Hematopoietic multipotent progenitor cell treated with erythropoietin and hydrocortisone succinate and interleukin-3 and kit ligand, for 8 days (in vitro differentiated cells): Measurements from ENCODE around the gene C19orf44.

ENCODE experiments used
- DNase-seq: peaks from one replicate; pipeline ENCODE4 v3.0.0-alpha.2; 2015

The C19orf44 gene

GRCh38 chr19:16518483-16519229 lies 22.5 kb downstream of the C19orf44 start:
- no peak for DNase-seq

GRCh38 chr19:16519230-16519687 lies 23.1 kb downstream of the C19orf44 start:
- no peak for DNase-seq

GRCh38 chr19:16520074-16520973 lies 24.1 kb downstream of the C19orf44 start:
- no peak for DNase-seq

DNA sequence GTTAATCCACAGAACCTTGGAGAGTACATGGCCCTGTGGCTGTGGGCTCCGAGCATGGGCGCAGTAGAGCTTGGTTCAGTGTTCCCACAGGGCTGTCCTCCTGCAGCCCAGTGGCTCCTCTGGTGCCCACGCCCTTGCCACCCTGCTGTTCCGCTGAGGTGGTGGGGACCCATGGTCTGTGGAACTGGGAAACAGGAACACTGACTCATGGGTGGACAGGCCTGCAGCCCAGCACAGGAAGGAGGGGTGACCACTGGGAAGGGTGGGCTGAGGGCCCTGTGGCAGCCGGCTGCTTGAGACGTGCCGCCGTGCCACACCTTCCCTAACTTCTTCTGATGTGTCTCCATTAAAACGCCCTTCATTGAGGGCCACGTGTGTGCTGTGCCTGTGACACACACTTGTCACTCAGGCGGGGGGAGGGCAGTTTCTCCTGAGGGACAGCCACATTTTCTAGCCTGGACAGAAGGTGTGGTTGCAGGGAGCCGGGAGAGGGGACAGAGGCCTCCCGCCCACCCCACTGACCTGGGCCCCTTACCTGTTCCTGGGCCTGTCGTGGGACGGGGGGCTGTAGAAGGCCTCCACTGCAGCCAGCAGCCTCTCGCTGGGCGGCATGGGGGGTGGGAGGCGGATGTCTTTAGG lies 24.9 kb downstream of the C19orf44 start:
- no peak for DNase-seq

DNA sequence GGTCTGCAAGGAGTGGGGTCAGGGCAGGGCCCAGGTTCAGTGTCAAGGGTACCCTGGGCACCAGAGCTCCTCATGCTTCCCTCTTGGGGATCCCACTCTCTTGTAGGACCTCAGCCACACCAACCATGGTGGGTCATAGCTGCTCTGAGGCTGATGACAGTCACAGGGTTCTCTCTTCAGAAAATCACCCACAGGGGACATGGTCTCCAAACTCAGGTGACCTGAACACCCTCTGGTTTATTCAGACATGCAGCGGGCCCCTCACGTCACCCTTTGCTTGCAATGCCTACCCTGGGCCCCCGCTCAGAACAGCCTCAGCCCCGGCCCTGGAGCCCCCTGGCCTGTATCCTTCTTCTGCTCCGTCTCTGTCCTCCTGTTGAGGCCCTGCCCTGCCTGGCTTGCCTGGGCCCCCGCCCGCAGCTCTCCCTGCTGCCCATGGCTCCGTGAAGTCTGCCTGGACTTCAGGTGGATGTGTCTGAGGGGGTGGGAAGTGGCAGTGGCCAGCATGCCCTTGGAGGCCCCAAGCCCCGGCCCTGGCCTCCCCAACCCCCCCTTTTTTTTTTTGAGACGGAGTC lies 25.6 kb downstream of the C19orf44 start:
- DNase-seq = no peak

- DNase-seq = no peak
Observed at GRCh38 chr19:16522559-16523377, 26.6 kb downstream of the C19orf44 start.

DNA sequence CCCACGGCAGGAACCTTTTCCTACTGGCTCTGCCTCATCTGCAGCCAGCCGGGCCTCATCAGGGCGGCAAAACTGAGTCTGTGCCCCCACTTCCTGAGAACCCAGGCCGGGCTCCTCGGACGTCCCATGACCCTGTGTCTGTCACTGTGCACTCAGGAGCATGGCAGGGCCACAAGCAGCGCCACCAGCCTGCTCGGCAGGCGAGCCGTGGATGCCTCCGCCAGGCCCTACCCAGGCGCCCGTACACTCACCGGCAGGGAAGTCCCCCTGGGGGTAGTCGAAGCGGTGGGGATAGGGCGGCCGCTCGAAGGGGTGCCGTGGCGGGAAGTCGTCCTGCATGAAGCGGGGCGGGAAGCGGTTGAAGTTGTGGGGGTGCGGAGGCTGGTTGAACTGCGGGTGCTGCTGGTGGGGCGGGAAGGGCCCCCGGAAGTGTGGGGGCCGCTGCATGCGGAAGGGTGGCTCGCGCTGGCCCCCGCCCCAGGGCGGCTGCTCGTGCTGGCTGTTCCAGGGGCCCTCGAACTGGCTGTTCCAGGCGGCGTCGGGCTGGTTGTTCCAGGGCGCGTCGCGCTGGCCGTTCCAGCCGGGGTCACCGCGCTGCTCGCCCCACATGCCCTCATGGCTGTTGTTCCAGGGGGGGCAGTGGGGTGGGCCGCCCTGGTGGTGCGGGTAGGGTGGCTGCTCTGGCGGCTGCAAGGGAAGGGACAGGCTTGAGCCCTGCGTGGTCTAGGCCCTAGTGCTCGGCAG lies 29.0 kb downstream of the C19orf44 start:
- DNase-seq = no peak

DNA sequence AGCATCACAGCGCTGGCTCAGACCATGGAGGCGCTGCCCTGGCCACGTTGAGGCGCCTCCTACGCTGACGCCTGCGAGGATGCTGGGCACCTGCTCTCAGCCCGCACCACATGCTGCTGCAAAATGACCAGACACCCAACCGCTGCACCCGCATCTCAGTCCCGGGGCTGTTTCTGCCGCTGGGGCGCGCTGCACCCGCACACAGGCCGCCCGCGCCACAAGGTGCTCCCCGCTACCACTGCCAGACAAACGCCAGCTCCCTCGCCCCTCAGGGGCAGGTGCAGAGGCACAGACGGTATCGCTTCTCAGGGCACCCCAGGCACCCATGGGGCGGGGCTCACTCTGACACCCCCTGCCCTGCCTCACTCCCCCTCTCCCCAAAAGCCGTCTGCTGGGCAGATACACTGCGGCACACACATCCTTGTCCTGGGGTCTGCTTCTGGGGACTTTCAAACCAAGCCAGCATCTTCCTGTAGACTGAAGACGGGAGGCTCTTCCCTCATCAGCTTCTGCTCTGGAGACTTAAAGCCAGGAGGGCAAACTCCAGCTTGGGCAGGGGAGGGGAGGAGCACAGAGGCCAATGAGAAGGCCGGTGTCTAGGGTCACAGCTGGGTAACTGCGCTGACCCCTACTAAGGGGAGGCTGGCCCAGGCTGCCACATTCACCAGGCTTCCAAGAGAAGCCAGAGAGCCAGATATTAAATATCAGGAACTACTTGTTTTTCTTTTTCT lies 29.7 kb downstream of the C19orf44 start:
- DNase-seq = no peak

DNA sequence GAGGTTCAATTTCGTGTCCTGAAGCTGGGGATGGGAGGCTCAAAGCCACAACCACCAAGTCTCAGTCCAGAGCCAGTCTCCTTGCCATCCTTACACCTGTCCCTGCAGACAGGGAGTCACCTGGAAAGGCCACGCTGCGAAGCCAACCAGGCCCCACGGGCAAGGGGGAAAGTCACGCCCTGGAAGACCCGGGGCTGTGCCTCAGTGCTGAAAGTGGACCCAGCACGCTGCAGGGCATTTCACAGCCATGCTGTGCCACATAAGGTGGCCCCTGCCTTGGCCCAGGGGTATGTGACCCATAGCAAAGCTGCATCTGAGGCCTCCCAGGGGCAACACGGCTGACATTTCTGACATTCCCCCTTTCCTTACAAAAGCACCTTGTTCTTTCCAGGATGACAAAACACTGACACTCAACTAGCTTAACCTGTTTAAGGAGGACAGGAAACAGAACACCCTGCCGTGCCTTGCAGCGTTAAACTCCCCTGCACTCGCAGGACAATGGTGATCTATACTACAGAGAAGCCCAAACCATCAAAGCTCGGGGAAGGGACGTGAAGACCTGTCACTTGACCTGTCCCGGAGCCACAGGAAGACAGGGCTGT lies 31.2 kb downstream of the C19orf44 start:
- DNase-seq = no peak

GRCh38 chr19:16527971-16528521 lies 31.9 kb downstream of the C19orf44 start:
- peak; percentile 38 for DNase-seq

DNA sequence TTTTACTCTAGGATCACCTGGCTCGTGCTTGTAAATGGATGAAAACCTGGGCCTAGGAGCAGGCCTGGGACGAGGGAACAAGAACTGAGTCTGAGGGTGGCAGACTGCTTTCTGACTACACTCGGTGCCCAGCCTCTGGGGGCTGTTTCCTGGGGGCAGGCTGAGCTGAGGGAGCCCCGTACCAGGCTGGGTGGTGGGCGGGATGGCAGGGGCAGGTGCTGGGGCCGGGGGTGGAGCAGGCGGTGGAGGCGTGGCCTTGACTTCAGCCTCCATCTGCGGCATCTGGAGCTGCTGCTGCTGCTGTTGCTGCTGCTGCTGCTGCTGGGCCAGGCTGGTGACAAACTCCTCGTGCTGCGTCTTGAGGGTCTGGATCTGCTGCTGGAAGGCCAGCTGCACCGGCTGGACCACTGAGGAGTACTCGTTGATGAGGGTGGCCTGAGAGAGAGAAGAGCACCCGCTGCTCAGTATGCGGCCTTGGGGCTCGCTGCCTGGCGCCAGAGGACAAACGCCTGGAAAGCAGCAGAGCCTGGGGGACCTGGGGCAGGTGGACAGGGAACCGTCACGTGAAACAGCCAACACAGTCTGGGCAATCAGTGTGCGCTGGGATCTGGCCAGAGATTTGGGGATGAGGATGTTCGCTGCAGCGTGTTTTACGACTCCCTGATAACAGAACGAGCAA lies 33.4 kb downstream of the C19orf44 start:
- DNase-seq = no peak

- no peak for DNase-seq
Observed at GRCh38 chr19:16530540-16531379, 34.6 kb downstream of the C19orf44 start.

DNA sequence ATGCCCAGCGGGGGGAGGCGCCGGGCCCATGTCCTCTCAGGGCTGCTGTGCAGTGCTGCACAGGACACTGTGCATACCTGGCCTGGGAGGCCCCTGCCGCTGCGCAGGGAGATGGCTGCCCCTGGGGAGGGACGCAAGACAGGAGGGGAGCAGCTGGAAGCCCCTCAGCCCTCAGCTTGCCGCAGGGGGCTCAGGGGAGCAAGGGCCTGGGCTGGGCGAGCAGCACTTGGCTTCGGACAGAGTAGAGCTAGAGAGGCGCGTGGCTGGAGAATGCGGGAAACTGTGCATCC lies 35.1 kb downstream of the C19orf44 start:
- no peak for DNase-seq

GRCh38 chr19:16532440-16533234 lies 36.4 kb downstream of the C19orf44 start:
- no peak for DNase-seq

DNA sequence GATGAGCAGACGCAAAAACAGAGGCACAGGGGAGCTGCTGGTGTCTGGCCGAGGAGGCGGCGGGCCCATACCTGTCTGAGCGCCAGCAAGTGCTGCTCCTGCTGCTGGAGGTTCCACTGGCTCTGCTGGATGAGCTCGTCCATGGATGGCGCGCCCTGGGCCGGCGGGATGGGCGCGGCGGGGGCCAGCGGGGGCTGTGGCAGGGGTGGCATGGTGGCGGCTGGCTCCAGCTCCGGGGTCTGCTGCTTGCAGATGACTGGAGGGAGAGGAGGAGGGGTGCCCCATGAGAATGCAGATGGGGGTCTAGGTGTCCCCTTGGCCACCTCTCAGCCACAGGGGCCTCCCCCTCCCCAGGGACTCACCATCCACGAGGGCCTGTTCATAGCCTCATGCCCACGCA lies 39.2 kb downstream of the C19orf44 start:
- no peak for DNase-seq

- no peak for DNase-seq
Observed at GRCh38 chr19:16536130-16536529, 39.9 kb downstream of the C19orf44 start.

DNA sequence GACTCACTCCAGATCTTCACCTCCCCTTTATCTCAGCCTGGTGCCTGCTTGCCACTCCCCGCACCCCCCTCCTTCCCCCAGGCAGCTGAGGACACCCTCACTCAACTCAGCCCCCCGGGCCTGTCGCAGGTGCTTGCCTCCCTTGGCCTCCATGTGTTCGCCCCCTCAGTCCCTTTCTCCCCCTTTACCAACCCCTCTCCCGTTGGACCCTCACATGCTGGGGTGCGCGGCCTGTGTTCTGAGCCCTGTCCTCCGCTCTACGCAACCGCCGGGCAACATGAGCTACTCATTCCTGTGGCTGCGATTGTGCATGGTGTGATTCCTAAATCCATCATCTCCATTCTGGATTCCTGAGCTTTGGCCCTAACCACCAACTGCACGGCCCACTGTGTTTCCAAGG lies 40.9 kb downstream of the C19orf44 start:
- no peak for DNase-seq

GRCh38 chr19:16540948-16541347 lies 44.8 kb downstream of the C19orf44 start:
- no peak for DNase-seq
